Activated effector memory CD4-positive, alpha-beta T cell treated with anti-CD3 and anti-CD28 coated beads, Interleukin-2, amount 50 U/mL, for 16 hours (primary cell): ENCODE data around the gene CSNK1G1.
"Not testable (repeated sequence)": the region's sequence is repeated elsewhere in the genome, so short reads cannot be mapped to it uniquely, and the experiment has no call there.

Experiments used
- DNase-seq: peaks from one replicate; pipeline ENCODE4 v3.0.0-alpha.2; 2020

Gene CSNK1G1

GRCh38 chr15:64235552-64235951 is 120.4 kb downstream of the CSNK1G1 start:
- no peak for DNase-seq

- DNase-seq = no peak
These were observed 122.7 kb downstream of the CSNK1G1 start for GRCh38 chr15:64233299-64233698.

- DNase-seq = no peak
These were observed 123.6 kb downstream of the CSNK1G1 start for GRCh38 chr15:64232400-64232799.

- no peak for DNase-seq
These were observed 126.7 kb downstream of the CSNK1G1 start for GRCh38 chr15:64229129-64229724.

- DNase-seq = no peak
These were observed 130.2 kb downstream of the CSNK1G1 start for GRCh38 chr15:64225804-64226203.

GRCh38 chr15:64224511-64224910 is 131.5 kb downstream of the CSNK1G1 start:
- DNase-seq = no peak

- DNase-seq = no peak
These were observed 132.1 kb downstream of the CSNK1G1 start for GRCh38 chr15:64223882-64224281.

GRCh38 chr15:64222573-64223366 is 133.2 kb downstream of the CSNK1G1 start:
- no peak for DNase-seq

GRCh38 chr15:64221911-64222310 is 134.1 kb downstream of the CSNK1G1 start:
- not testable (repeated sequence) for DNase-seq

- not testable (repeated sequence) for DNase-seq
These were observed 138.6 kb downstream of the CSNK1G1 start for GRCh38 chr15:64217429-64217750.

- DNase-seq = no peak
These were observed 139.1 kb downstream of the CSNK1G1 start for GRCh38 chr15:64216730-64217428.

- no peak for DNase-seq
These were observed 139.8 kb downstream of the CSNK1G1 start for GRCh38 chr15:64216196-64216595.

- no peak for DNase-seq
These were observed 142.3 kb downstream of the CSNK1G1 start for GRCh38 chr15:64213646-64214045.

- no peak for DNase-seq
These were observed 144.3 kb downstream of the CSNK1G1 start for GRCh38 chr15:64211696-64212095.

- DNase-seq = no peak
These were observed 145.6 kb downstream of the CSNK1G1 start for GRCh38 chr15:64210371-64210770.

- DNase-seq = no peak
These were observed 146.2 kb downstream of the CSNK1G1 start for GRCh38 chr15:64209680-64210334.

GRCh38 chr15:64205202-64205601 is 150.8 kb downstream of the CSNK1G1 start:
- DNase-seq = no peak

- DNase-seq = no peak
These were observed 158.5 kb downstream of the CSNK1G1 start for GRCh38 chr15:64197425-64197824.

GRCh38 chr15:64193971-64194370 is 162.0 kb downstream of the CSNK1G1 start:
- no peak for DNase-seq

- no peak for DNase-seq
These were observed 163.8 kb downstream of the CSNK1G1 start for GRCh38 chr15:64191971-64192830.

- no peak for DNase-seq
These were observed 168.4 kb downstream of the CSNK1G1 start for GRCh38 chr15:64187396-64188191.
